ENCODE results near the gene NBEA.
"Not testable (repeated sequence)": the region's sequence is repeated elsewhere in the genome, so short reads cannot be mapped to it uniquely, and the experiment has no call there.

Gene NBEA

DNA sequence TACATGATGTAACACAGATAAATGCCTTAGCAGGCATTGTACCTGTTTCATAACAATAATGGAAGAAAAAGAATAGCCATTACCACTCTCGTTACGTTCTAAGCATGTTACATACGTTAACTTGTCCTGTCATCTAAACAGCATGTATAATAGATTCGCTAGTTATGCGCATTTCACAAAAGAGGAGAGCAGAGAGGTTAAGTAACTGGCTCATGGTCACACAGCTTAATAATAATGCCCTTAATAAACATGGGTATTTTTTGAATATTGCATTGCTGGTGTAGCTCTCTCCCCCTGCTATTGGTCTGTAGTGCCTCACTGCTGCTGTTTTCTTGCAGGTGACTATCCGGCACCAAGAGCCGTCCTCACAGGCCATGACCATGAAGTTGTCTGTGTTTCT lies 722.7 kb downstream of the NBEA start:
- DNase-seq (ENCODE audit: low spot score) = no peak

DNA sequence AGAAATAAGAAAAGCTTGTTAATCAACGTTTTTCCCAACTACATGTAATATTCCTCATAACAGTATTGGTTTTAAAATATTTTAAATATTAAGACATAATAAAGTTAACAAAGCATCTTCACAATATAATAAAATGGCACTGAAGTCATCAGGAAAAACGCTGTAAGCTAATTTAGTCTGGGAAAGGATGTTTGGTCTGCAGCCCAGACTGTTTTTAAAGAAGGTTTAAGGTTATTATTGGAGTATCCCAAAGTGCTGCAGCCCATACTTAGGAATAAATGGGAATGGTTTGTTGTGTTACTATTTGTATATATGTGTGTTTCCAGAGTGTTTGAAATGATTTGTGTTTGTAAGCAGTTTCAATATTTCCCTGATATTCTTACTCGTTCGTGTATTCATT lies 727.3 kb downstream of the NBEA start:
- DNase-seq (ENCODE audit: low spot score) = no peak

DNA sequence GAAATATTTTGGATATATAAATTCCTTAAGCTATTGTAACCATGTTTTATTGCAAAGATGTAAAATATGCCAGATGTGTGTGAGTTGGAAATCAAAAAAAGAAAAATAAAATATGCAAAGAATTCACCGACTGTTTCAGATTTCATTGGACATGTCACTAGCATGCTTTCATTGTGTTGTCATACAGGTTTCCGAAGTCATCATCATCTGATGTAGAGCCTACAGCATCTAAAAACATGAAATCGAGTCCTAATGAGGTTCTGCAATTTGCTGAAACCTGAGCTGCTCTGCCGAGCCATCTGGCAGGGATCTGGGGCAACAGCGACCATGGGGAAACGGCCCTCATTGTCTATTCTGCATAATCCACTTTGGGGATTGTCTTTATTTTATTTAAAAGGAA lies 730.5 kb downstream of the NBEA start:
- DNase-seq (ENCODE audit: low spot score) = no peak

GRCh38 chr13:35675651-35676050 lies 733.6 kb downstream of the NBEA start:
- no peak for DNase-seq (ENCODE audit: low spot score)

DNA sequence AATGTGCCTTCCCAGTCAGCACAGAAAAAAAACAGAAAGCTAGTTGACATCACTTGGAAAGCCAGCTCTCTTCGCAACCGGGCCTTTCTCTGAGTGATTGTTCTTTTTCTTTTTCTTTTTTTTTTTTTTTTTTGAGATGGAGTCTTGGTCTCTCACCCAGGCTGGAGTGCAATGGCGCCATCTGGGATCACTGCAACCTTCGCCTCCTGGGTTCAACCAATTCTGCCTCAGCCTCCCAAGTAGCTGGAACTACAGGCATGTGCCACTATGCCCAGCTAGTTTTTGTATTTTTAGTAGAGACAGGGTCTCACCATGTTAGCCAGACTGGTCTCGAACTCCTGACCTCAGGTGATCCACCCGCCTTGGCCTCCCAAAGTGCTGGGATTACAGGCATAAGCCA lies 735.8 kb downstream of the NBEA start:
- DNase-seq (ENCODE audit: low spot score) = not testable (repeated sequence)

- no peak for DNase-seq (ENCODE audit: low spot score)
Observed at GRCh38 chr13:35681685-35682084, 739.6 kb downstream of the NBEA start.

- DNase-seq (ENCODE audit: low spot score) = no peak
Observed at GRCh38 chr13:35684432-35684831, 742.4 kb downstream of the NBEA start.

- DNase-seq (ENCODE audit: low spot score) = no peak
Observed at GRCh38 chr13:35687336-35687735, 745.3 kb downstream of the NBEA start.

GRCh38 chr13:35690581-35691207 lies 748.6 kb downstream of the NBEA start:
- no peak for DNase-seq (ENCODE audit: low spot score)

DNA sequence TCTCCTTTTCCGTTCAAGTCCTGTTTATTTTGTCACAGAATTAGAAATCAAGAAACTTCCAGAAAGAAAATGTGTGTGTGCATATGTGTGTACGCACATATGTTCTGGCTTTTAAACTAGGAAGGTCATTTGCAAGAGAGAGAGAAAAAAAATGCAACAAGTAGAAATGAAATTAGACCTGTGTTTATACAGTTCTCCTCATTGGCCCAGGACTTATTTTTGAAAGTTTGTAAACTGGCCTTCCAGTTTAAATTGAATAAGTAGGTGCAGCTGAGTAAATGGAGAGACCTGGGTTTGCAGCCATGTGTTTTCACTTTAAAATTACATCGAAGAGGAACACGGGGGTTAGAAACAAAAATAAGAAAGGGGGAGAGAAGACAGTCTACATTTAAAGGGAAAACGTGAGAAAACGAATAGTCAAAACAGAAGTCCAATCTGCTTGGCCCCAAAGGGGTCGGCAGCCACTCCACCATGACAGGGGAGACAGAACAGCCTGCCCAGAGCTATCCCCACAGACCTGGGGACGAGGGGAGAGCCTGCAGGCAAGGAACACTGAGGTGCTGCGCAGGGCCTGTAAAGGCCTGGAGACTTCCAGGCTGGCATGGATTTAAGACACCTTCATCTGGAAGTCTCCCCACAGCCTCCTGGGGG lies 751.2 kb downstream of the NBEA start:
- DNase-seq (ENCODE audit: low spot score) = no peak

GRCh38 chr13:35694031-35694430 lies 752.0 kb downstream of the NBEA start:
- DNase-seq (ENCODE audit: low spot score) = no peak

DNA sequence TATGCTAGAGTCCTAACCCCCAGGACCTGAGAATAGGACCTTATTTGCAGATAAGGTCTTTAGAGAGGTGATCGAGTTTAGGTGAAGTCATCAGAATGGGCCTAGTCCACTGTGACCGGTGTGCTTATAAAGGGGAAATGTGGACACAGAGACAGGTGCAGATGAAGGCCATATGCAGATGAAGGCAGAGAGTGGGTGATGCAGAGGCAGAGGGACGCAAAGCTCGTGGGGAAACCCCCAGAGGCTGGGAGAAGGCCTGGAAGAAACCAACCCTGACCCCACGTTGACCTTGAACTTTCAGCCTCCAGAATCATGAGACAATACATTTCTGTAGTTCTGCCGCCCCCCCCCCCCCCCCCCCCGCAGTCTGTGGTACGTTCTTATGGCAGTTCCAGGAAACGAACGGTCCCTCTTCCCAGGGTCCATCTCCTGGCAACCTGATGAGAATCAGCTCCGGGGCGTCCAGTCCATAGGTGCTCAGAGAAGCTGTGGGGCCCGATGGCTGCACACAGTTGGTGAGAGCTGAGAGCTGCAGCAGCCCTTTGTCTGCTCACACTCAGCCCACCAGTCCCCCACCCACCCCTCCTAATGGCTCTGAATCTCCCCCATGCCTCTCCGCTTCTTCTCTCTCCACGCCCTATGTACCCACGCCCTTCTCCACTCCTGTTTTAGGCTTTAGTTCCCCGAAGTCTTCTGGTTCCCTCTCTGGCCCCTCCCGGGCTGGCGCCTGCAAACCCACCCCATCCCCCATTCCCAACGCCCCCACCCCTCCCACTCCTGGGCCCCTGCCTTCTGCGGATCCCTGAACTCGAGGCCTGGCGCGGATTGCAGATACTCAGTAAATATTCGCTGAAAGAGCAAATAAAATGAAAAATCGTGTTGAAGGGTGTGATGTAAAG lies 752.7 kb downstream of the NBEA start:
- DNase-seq (ENCODE audit: low spot score) = no peak

- DNase-seq (ENCODE audit: low spot score) = no peak
Observed at GRCh38 chr13:35695448-35695770, 753.3 kb downstream of the NBEA start.

- no peak for DNase-seq (ENCODE audit: low spot score)
Observed at GRCh38 chr13:35697186-35697730, 755.2 kb downstream of the NBEA start.

- no peak for DNase-seq (ENCODE audit: low spot score)
Observed at GRCh38 chr13:35698911-35699576, 757.0 kb downstream of the NBEA start.

DNA sequence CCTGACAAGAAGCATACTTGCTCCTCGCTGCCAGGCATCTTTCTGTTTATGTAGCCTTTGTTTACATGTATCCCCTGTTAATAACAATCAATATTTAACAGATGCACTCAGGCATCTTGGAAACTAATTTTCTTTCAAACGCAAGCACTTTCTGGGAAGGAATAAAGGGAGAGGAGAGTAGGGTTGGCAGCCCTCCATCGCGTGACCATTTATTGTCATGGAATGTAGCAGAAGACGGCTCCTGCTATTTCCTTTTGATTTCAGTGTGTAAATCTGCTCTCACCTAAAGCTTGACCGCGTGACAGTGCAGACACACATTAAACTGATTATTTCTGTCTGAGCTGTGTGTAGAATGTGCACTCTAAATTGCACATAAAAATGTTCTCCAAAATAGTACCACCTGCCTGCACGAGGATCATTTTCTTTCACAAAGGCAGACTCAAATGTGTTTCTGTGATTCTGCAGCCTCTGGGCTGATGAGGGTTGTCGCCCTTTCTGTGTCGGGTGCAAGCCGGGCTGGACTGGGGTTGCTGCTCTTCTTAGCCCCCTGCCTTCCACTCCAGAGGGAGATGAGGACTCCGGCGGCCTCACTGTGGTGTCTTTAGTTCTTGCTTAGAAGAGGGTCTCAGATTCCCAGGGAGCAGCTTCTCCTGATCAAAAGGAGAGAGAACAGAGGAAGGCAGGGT lies 757.9 kb downstream of the NBEA start:
- no peak for DNase-seq (ENCODE audit: low spot score)

DNA sequence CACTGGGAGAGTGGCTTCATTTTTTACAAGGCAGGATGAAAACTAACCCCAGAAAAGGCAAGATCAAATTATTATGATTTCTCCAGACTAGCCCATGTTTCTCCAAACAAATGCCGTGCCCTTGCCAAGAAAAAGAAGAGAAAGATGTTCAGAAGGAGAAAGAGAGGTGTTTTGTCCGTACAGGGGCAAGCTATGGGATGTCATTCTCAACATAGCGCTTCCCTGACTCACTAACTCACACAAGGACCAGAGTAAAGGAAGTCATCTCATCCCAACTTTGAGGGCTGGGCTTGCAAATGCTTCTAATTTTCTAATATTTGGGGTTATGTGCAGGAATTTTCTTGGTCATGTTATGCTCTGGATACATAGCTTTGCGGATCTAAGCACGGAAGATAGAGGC lies 758.6 kb downstream of the NBEA start:
- no peak for DNase-seq (ENCODE audit: low spot score)

DNA sequence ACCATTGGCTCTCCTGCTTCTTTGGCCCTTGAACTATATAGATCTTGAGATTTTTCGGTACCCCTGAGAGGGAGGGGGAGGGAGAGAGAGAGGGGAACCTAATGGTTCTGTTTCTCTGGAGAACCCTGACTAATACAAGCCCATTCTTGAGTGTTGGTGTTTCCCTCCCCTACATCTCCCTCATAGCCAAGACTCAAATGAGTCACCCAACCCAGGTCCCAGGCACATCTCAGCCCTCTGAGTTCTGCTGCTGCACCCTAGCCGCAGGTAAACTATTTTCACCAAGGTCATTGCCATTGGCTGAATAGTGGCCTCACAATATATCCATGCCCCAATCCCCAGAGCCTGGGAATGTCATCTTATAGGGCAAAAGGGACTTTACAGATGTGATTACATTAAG lies 760.2 kb downstream of the NBEA start:
- no peak for DNase-seq (ENCODE audit: low spot score)

DNA sequence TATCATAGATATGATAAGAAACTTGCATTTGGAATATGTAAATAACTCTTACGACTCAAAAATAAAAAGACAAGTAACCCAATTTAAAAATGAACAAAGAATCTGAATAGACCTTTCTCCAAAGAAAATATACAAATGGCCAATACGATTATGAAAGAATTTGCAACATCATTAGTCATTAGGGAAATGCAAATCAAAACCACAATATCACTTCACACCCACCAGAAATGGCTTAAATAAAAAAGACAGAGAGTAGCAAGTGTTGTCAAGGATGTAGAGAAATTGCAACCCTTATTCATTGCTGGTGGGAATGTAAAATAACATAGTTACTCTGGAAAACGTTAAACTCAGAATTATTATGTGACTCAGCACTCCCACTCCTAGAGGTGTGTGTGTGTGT lies 761.0 kb downstream of the NBEA start:
- no peak for DNase-seq (ENCODE audit: low spot score)

DNA sequence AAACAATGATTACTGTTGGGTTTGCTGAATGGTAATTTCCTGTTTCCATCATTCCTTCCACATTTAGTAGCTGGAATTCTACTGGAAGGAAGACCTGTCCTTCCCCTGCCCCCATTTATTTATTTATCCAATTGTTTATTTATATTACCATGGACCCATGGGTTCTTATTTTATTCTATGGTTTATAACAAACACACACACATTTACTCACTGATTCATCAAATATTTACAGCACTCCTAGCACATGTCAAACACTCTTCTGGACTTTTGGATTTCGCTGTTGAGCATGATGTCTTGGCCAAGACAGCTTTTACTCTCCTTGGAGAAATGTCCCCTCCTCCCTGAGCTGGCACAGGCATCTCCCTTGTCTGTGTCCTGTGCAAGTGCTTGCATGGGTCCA lies 762.3 kb downstream of the NBEA start:
- no peak for DNase-seq (ENCODE audit: low spot score)

DNA sequence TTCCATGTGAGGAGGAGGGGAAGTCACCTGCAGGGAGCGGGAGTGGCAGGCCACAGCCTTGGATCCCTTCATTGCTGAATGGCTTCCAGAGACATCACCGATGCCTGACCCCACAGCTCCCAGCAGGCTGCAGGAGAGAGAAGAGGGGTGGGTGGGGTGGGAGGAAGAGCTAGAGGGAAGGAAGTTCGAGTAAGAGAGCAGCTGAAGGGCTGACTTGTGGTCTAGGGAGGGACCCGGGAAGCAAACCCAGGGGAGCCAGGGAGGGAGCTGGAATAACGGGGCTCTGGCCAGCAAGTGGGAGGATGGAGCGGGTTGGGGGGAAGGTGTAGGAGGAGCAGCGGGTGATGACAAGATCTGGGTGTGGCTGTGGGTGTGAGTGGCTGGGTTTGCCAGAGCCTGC lies 764.2 kb downstream of the NBEA start:
- DNase-seq (ENCODE audit: low spot score) = no peak

- DNase-seq (ENCODE audit: low spot score) = no peak
Observed at GRCh38 chr13:35706721-35707120, 764.7 kb downstream of the NBEA start.
